ENCODE measurements around the gene TMEM117. TPM values are rescaled to one million over a fixed set of nuclear protein-coding genes. Genes with fewer than 3 reads are reported as not detected.

TMEM117 gene
- total RNA-seq, 1 experiment from 2014 or later: 1.1 TPM

GRCh38 chr12:44000309-44000952, 164.6 kb downstream of the TMEM117 start:
- no peaks in the 10 kb centered on the region for H3K9me3 Mint-ChIP-seq (ENCODE audit: low read depth, unreplicated experiment)
- intact Hi-C loops (cut with micrococcal nuclease; ENCODE audit: unreplicated experiment): no loop called here
- CTCF ChIA-PET: interaction anchor here (1.0 kb wide), 1 partner anchor 15 kb away, joined by 3 read pairs; no protein-coding TSS in a partner anchor

GRCh38 chr12:44002607-44003006, 166.7 kb downstream of the TMEM117 start:
- Mint-ChIP-seq H3K27me3 (ENCODE audit: unreplicated experiment) (no peaks in the 10 kb centered on the region), H3K36me3 (ENCODE audit: insufficient read depth, unreplicated experiment) (no peaks in the 10 kb centered on the region), H3K9me3 (ENCODE audit: low read depth, unreplicated experiment) (no peaks in the 10 kb centered on the region), H3K4me3 (ENCODE audit: low read depth, unreplicated experiment) (no peak overlapping the region), H3K27ac (ENCODE audit: unreplicated experiment) (no peak overlapping the region), H3K4me1 (ENCODE audit: low read depth, unreplicated experiment) (no peaks in the 10 kb centered on the region)
- CTCF ChIA-PET: no interaction called here
- DNase-seq: no peak
- intact Hi-C loops (cut with micrococcal nuclease; ENCODE audit: unreplicated experiment): no loop called here
- no TSS peak for BruUV-seq (replicated peaks)
- TF ChIP-seq CTCF (IDR thresholded peaks at IDR 0.05; ENCODE audit: unreplicated experiment): no peak

More at GRCh38 chr12:44000309-44000952, 164.6 kb downstream of the TMEM117 start:
- no TSS peak for BruUV-seq (replicated peaks)
- Mint-ChIP-seq H3K4me3 (ENCODE audit: low read depth, unreplicated experiment) (no peak overlapping the region), H3K36me3 (ENCODE audit: insufficient read depth, unreplicated experiment) (no peaks in the 10 kb centered on the region), H3K27me3 (ENCODE audit: unreplicated experiment) (no peaks in the 10 kb centered on the region), H3K27ac (ENCODE audit: unreplicated experiment) (no peak overlapping the region), H3K4me1 (ENCODE audit: low read depth, unreplicated experiment) (no peaks in the 10 kb centered on the region)
- peak; percentile 36 for DNase-seq
- TF ChIP-seq CTCF (IDR thresholded peaks at IDR 0.05; ENCODE audit: unreplicated experiment): peak; percentile 4

- H3K36me3 Mint-ChIP-seq (ENCODE audit: insufficient read depth, unreplicated experiment): no peaks in the 10 kb centered on the region
- no peaks in the 10 kb centered on the region for H3K9me3 Mint-ChIP-seq (ENCODE audit: low read depth, unreplicated experiment)
- H3K4me1 Mint-ChIP-seq (ENCODE audit: low read depth, unreplicated experiment): no peaks in the 10 kb centered on the region
- DNase-seq: no peak
- TF ChIP-seq CTCF (IDR thresholded peaks at IDR 0.05; ENCODE audit: unreplicated experiment): no peak
- CTCF ChIA-PET: no interaction called here
- no peak overlapping the region for H3K4me3 Mint-ChIP-seq (ENCODE audit: low read depth, unreplicated experiment)
- intact Hi-C loops (cut with micrococcal nuclease; ENCODE audit: unreplicated experiment): no loop called here
- no peaks in the 10 kb centered on the region for H3K27me3 Mint-ChIP-seq (ENCODE audit: unreplicated experiment)
- no peak overlapping the region for H3K27ac Mint-ChIP-seq (ENCODE audit: unreplicated experiment)
- BruUV-seq (replicated peaks): no TSS peak
Observed at GRCh38 chr12:44003721-44004120, 167.8 kb downstream of the TMEM117 start.

GRCh38 chr12:44015333-44015941, 179.6 kb downstream of the TMEM117 start:
- intact Hi-C loops (cut with micrococcal nuclease; ENCODE audit: unreplicated experiment): loop anchor here (5.0 kb wide), 2 partner anchors 857 to 917 kb away; no protein-coding TSS in a partner anchor
- no peak overlapping the region for H3K4me3 Mint-ChIP-seq (ENCODE audit: low read depth, unreplicated experiment)
- H3K9me3 Mint-ChIP-seq (ENCODE audit: low read depth, unreplicated experiment): no peaks in the 10 kb centered on the region
- DNase-seq: peak; percentile 1
- H3K36me3 Mint-ChIP-seq (ENCODE audit: insufficient read depth, unreplicated experiment): no peaks in the 10 kb centered on the region
- H3K27me3 Mint-ChIP-seq (ENCODE audit: unreplicated experiment): no peaks in the 10 kb centered on the region
- no peak for TF ChIP-seq CTCF (IDR thresholded peaks at IDR 0.05; ENCODE audit: unreplicated experiment)
- CTCF ChIA-PET: interaction anchor here (0.6 to 1.6 kb wide), 6 partner anchors 16 to 916 kb away, joined by 3 to 5 read pairs (median 4); no protein-coding TSS in a partner anchor
- no peaks in the 10 kb centered on the region for H3K4me1 Mint-ChIP-seq (ENCODE audit: low read depth, unreplicated experiment)
- no TSS peak for BruUV-seq (replicated peaks)
- H3K27ac Mint-ChIP-seq (ENCODE audit: unreplicated experiment): no peak overlapping the region
